Measurements from ENCODE around the gene MECP2. TPM values are rescaled to one million over a fixed set of nuclear protein-coding genes. Genes with fewer than 3 reads are reported as not detected.

The MECP2 gene
- total and polyA plus RNA-seq, 12 donors = 16.9 to 67.7 (median 53.2) TPM

DNA sequence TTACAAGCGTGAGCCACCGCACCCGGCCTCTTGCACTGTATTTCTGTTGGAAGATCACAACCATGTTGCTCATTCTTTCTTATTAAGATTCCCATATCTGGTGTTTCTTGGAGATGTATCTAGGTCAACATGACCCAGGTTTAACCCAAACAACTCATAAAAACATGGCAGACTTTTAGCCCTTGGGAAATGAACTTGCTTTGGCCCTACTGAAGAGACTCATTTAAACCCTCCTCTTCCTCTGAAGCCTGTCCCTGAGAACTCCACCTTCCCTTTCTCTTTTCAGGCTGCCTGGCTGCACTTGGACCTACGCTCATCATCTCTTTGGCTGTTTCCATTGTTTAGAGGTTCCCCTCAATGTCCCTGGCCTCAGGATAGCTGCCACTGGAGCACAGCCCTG is 23.7 kb upstream of the MECP2 start:
- Histone ChIP-seq H3K27ac (peak overlapping the region in 2 of 5 donors; percentile 27 to 64), H3K4me3 (no peak overlapping the region), H3K4me1 (replicated peaks in 1 of 2) (no peaks in the 10 kb centered on the region), H3K27me3 (peaks cover 3% of the 10 kb centered on the region), H3K36me3 (replicated peaks in 1 of 2) (no peaks in the 10 kb centered on the region), H3K9me3 (replicated peaks in 1 of 3) (no peaks in the 10 kb centered on the region)
- TF ChIP-seq POLR2A (IDR thresholded peaks at IDR 0.05) (no peak), CTCF (IDR thresholded peaks at IDR 0.05) (no peak)
- DNase-seq = no peak
- WGBS, 4 donors = 81 to 88% (median 86%) methylated on average over 4 of the region's 4 CpGs
- intact Hi-C loops (cut with DNase I) = no loop called here

GRCh38 chrX:154120567-154120966 is 23.1 kb upstream of the MECP2 start:
- no peak for DNase-seq
- Histone ChIP-seq H3K9me3 (replicated peaks in 1 of 3) (no peaks in the 10 kb centered on the region), H3K36me3 (replicated peaks in 1 of 2) (no peaks in the 10 kb centered on the region), H3K4me1 (replicated peaks in 1 of 2) (no peaks in the 10 kb centered on the region), H3K27ac (no peak overlapping the region), H3K27me3 (peaks cover 3% of the 10 kb centered on the region), H3K4me3 (no peak overlapping the region)
- TF ChIP-seq CTCF (IDR thresholded peaks at IDR 0.05) = no peak
- TF ChIP-seq POLR2A (IDR thresholded peaks at IDR 0.05) = no peak
- WGBS, 4 donors = 79 to 90% (median 85%) methylated on average over 3 of the region's 3 CpGs
- intact Hi-C loops (cut with DNase I) = no loop called here

GRCh38 chrX:154117566-154117965 is 20.0 kb upstream of the MECP2 start:
- H3K9me3 ChIP-seq (replicated peaks in 1 of 3) = no peaks in the 10 kb centered on the region
- no peaks in the 10 kb centered on the region for H3K27me3 ChIP-seq
- no peak for TF ChIP-seq POLR2A (IDR thresholded peaks at IDR 0.05)
- no peak for TF ChIP-seq CTCF (IDR thresholded peaks at IDR 0.05)
- H3K4me1 ChIP-seq (replicated peaks in 1 of 2) = peaks cover 0 to 4% of the 10 kb centered on the region in 2 donors
- no peak overlapping the region for H3K27ac ChIP-seq
- WGBS, 4 donors = 63 to 91% (median 80%) methylated on average over 6 of the region's 6 CpGs
- no peak overlapping the region for H3K4me3 ChIP-seq
- DNase-seq = peak in 1 of 7 donors; percentile 3
- intact Hi-C loops (cut with DNase I) = no loop called here
- no peaks in the 10 kb centered on the region for H3K36me3 ChIP-seq (replicated peaks in 1 of 2)

GRCh38 chrX:154116426-154117211 is 19.1 kb upstream of the MECP2 start:
- peak in 1 of 7 donors; percentile 12 for DNase-seq
- Histone ChIP-seq H3K9me3 (replicated peaks in 1 of 3) (no peaks in the 10 kb centered on the region), H3K27ac (no peak overlapping the region), H3K4me1 (replicated peaks in 1 of 2) (peaks cover 0 to 4% of the 10 kb centered on the region in 2 donors), H3K27me3 (no peaks in the 10 kb centered on the region), H3K4me3 (no peak overlapping the region), H3K36me3 (replicated peaks in 1 of 2) (no peaks in the 10 kb centered on the region)
- WGBS, 4 donors = 75 to 81% (median 78%) methylated on average over 13 to 19 of the region's 19 CpGs
- no peak for TF ChIP-seq POLR2A (IDR thresholded peaks at IDR 0.05)
- intact Hi-C loops (cut with DNase I) = no loop called here

GRCh38 chrX:154115750-154116149 is 18.2 kb upstream of the MECP2 start:
- intact Hi-C loops (cut with DNase I) = no loop called here
- Histone ChIP-seq H3K4me3 (no peak overlapping the region), H3K36me3 (replicated peaks in 1 of 2) (no peaks in the 10 kb centered on the region), H3K27me3 (no peaks in the 10 kb centered on the region), H3K27ac (no peak overlapping the region), H3K9me3 (replicated peaks in 1 of 3) (no peaks in the 10 kb centered on the region), H3K4me1 (replicated peaks in 1 of 2) (peaks cover 0 to 4% of the 10 kb centered on the region in 2 donors)
- 68 to 100% (median 87%) methylated on average over 5 of the region's 5 CpGs for WGBS, 4 donors
- no peak for TF ChIP-seq CTCF (IDR thresholded peaks at IDR 0.05)
- no peak for DNase-seq
